Measurements from ENCODE around the gene LPCAT2.

Gene LPCAT2

GRCh38 chr16:55515111-55515510, 6.2 kb downstream of the LPCAT2 start (continued):
- TF ChIP-seq, protein P1, sequence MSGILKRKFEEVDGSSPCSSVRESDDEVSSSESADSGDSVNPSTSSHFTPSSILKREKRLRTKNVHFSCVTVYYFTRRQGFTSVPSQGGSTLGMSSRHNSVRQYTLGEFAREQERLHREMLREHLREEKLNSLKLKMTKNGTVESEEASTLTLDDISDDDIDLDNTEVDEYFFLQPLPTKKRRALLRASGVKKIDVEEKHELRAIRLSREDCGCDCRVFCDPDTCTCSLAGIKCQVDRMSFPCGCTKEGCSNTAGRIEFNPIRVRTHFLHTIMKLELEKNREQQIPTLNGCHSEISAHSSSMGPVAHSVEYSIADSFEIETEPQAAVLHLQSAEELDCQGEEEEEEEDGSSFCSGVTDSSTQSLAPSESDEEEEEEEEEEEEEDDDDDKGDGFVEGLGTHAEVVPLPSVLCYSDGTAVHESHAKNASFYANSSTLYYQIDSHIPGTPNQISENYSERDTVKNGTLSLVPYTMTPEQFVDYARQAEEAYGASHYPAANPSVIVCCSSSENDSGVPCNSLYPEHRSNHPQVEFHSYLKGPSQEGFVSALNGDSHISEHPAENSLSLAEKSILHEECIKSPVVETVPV (CRISPR knock-in tag; IDR thresholded peaks at IDR 0.05): no peak
- TF ChIP-seq ZFP3 (CRISPR knock-in tag; IDR thresholded peaks at IDR 0.05) (no peak), PPARA (CRISPR knock-in tag; IDR thresholded peaks at IDR 0.05; ENCODE audit: borderline replicate concordance) (no peak), ZFP30 (CRISPR knock-in tag; IDR thresholded peaks at IDR 0.05) (no peak), SNAI2 (CRISPR knock-in tag; IDR thresholded peaks at IDR 0.05) (no peak), ZC3H10 (CRISPR knock-in tag; IDR thresholded peaks at IDR 0.05) (no peak), RARB (CRISPR knock-in tag; IDR thresholded peaks at IDR 0.05) (no peak), CSDC2 (CRISPR knock-in tag; IDR thresholded peaks at IDR 0.05) (no peak)

DNA sequence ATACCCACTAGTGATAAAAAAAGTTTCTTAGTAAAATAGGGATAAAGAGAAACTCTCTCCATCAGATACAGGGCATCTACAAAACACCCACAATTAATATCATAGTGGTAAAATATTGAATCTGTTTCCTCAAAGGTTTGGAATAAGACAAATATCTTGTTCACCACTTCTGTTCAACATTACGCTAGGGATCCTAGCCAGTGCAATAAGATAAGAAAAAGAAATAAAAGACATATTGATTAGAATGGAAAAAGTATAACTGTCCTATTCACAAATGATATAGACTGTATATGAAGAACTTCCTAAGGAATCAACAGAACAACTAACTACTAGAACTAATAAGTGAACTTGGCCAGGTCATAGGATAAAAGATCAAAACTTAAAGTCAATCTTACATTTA, 12.9 kb downstream of the LPCAT2 start:
- no peak for TF ChIP-seq TCF4 (CRISPR knock-in tag; IDR thresholded peaks at IDR 0.05; ENCODE audit: borderline replicate concordance)
- no peak for ATAC-seq

DNA sequence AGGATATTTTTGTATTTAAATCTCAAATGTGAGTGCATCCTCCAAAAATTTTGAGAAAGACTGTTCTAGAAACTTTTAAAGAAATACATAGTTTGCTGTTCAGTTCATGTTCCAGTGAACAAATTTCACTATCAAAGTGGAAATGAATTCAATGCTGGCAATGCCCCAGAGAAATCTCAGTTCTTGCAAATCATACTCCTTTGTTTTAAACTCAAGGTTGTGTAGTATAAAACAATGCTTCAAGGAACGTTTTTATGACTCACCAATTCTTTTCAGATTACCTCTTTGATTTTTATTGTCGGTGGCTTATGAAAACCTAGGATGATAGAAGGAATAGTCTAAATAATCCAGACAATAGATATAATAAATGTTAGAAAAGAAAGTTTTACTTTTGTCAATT, 17.6 kb downstream of the LPCAT2 start:
- peak; percentile 43; the same call in 2 of the 3 replicates for ATAC-seq
- no peak for TF ChIP-seq ZFP30 (CRISPR knock-in tag; IDR thresholded peaks at IDR 0.05)
- TF ChIP-seq, protein P2, sequence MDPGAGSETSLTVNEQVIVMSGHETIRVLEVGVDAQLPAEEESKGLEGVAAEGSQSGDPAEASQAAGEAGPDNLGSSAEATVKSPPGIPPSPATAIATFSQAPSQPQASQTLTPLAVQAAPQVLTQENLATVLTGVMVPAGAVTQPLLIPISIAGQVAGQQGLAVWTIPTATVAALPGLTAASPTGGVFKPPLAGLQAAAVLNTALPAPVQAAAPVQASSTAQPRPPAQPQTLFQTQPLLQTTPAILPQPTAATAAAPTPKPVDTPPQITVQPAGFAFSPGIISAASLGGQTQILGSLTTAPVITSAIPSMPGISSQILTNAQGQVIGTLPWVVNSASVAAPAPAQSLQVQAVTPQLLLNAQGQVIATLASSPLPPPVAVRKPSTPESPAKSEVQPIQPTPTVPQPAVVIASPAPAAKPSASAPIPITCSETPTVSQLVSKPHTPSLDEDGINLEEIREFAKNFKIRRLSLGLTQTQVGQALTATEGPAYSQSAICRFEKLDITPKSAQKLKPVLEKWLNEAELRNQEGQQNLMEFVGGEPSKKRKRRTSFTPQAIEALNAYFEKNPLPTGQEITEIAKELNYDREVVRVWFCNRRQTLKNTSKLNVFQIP (CRISPR knock-in tag; IDR thresholded peaks at IDR 0.05; ENCODE audit: borderline replicate concordance, low read depth): no peak
- no peak for TF ChIP-seq ZNF8 (CRISPR knock-in tag; IDR thresholded peaks at IDR 0.05)
- TF ChIP-seq, protein P3, sequence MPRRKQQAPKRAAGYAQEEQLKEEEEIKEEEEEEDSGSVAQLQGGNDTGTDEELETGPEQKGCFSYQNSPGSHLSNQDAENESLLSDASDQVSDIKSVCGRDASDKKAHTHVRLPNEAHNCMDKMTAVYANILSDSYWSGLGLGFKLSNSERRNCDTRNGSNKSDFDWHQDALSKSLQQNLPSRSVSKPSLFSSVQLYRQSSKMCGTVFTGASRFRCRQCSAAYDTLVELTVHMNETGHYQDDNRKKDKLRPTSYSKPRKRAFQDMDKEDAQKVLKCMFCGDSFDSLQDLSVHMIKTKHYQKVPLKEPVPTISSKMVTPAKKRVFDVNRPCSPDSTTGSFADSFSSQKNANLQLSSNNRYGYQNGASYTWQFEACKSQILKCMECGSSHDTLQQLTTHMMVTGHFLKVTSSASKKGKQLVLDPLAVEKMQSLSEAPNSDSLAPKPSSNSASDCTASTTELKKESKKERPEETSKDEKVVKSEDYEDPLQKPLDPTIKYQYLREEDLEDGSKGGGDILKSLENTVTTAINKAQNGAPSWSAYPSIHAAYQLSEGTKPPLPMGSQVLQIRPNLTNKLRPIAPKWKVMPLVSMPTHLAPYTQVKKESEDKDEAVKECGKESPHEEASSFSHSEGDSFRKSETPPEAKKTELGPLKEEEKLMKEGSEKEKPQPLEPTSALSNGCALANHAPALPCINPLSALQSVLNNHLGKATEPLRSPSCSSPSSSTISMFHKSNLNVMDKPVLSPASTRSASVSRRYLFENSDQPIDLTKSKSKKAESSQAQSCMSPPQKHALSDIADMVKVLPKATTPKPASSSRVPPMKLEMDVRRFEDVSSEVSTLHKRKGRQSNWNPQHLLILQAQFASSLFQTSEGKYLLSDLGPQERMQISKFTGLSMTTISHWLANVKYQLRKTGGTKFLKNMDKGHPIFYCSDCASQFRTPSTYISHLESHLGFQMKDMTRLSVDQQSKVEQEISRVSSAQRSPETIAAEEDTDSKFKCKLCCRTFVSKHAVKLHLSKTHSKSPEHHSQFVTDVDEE (CRISPR knock-in tag; IDR thresholded peaks at IDR 0.05): no peak
- no peak for TF ChIP-seq ZC3H10 (CRISPR knock-in tag; IDR thresholded peaks at IDR 0.05)
- TF ChIP-seq, protein P4, sequence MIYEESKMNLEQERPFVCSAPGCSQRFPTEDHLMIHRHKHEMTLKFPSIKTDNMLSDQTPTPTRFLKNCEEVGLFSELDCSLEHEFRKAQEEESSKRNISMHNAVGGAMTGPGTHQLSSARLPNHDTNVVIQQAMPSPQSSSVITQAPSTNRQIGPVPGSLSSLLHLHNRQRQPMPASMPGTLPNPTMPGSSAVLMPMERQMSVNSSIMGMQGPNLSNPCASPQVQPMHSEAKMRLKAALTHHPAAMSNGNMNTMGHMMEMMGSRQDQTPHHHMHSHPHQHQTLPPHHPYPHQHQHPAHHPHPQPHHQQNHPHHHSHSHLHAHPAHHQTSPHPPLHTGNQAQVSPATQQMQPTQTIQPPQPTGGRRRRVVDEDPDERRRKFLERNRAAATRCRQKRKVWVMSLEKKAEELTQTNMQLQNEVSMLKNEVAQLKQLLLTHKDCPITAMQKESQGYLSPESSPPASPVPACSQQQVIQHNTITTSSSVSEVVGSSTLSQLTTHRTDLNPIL (CRISPR knock-in tag; IDR thresholded peaks at IDR 0.05; ENCODE audit: low read depth): no peak
- TF ChIP-seq ZFP3 (CRISPR knock-in tag; IDR thresholded peaks at IDR 0.05): no peak
- no peak for TF ChIP-seq ESRRG (CRISPR knock-in tag; IDR thresholded peaks at IDR 0.05)
- no peak for TF ChIP-seq BACH2 (CRISPR knock-in tag; IDR thresholded peaks at IDR 0.05; ENCODE audit: borderline replicate concordance)
- no peak for TF ChIP-seq GLIS3 (CRISPR knock-in tag; IDR thresholded peaks at IDR 0.05)
- no peak for TF ChIP-seq RARB (CRISPR knock-in tag; IDR thresholded peaks at IDR 0.05)
- TF ChIP-seq PPARA (CRISPR knock-in tag; IDR thresholded peaks at IDR 0.05; ENCODE audit: borderline replicate concordance): no peak
- TF ChIP-seq ARNTL (CRISPR knock-in tag; IDR thresholded peaks at IDR 0.05; ENCODE audit: borderline replicate concordance, low read depth): no peak
- TF ChIP-seq ZNF70 (CRISPR knock-in tag; IDR thresholded peaks at IDR 0.05): no peak
- no peak for TF ChIP-seq ISL1 (CRISPR knock-in tag; IDR thresholded peaks at IDR 0.05)
- no peak for TF ChIP-seq TCF4 (CRISPR knock-in tag; IDR thresholded peaks at IDR 0.05; ENCODE audit: borderline replicate concordance)
- TF ChIP-seq, protein P1 (CRISPR knock-in tag; IDR thresholded peaks at IDR 0.05): no peak

GRCh38 chr16:55527885-55528284, 19.0 kb downstream of the LPCAT2 start:
- ATAC-seq: no peak
- no peak for TF ChIP-seq TCF4 (CRISPR knock-in tag; IDR thresholded peaks at IDR 0.05; ENCODE audit: borderline replicate concordance)
- no peak for TF ChIP-seq ARNTL (CRISPR knock-in tag; IDR thresholded peaks at IDR 0.05; ENCODE audit: borderline replicate concordance, low read depth)
- no peak for TF ChIP-seq GLIS3 (CRISPR knock-in tag; IDR thresholded peaks at IDR 0.05)
- TF ChIP-seq ISL1 (CRISPR knock-in tag; IDR thresholded peaks at IDR 0.05): no peak
- no peak for TF ChIP-seq ZNF565 (CRISPR knock-in tag; conservative IDR thresholded peaks at IDR 0.05; ENCODE audit: low read depth)
- TF ChIP-seq ZFP3 (CRISPR knock-in tag; IDR thresholded peaks at IDR 0.05): no peak
- no peak for TF ChIP-seq RARB (CRISPR knock-in tag; IDR thresholded peaks at IDR 0.05)
- no peak for TF ChIP-seq ESRRG (CRISPR knock-in tag; IDR thresholded peaks at IDR 0.05)
- no peak for TF ChIP-seq ZNF70 (CRISPR knock-in tag; IDR thresholded peaks at IDR 0.05)
- TF ChIP-seq CSDC2 (CRISPR knock-in tag; IDR thresholded peaks at IDR 0.05): no peak
